Measurements from ENCODE around the gene RPS2.

- TF ChIP-seq POLR2A (IDR thresholded peaks at IDR 0.05) (no peak), CTCF (IDR thresholded peaks at IDR 0.05) (no peak)
Measured at GRCh38 chr16:1913327-1914083, 51.1 kb downstream of the RPS2 start.

All from body of pancreas (tissue), 4 donors.